GM19395 (cell line): ENCODE measurements around the gene RND2.
"Not testable (repeated sequence)": the region's sequence is repeated elsewhere in the genome, so short reads cannot be mapped to it uniquely, and the experiment has no call there.

Experiments
- ATAC-seq: cut with Tn5 transposase; IDR thresholded peaks from one replicate; pipeline ENCODE4 v1.9.1; 2021; ENCODE audit warnings: mild to moderate bottlenecking, moderate library complexity; ENCODE audit not compliant: unreplicated experiment

The RND2 gene

GRCh38 chr17:43024407-43025289, at the start of gene RND2:
TSS of gene RND2 (plus strand) at chr17:43025231. CDS start at chr17:43025348, 117 bp downstream.
- no peak for ATAC-seq

GRCh38 chr17:42975265-42975664, 49.8 kb upstream of the RND2 start:
- ATAC-seq: no peak

- ATAC-seq: not testable (repeated sequence)
Measured at GRCh38 chr17:42975701-42976100, 49.3 kb upstream of the RND2 start.

GRCh38 chr17:42979511-42980273, 45.3 kb upstream of the RND2 start, which contains the start of gene PTGES3L:
TSS of gene PTGES3L (minus strand) at chr17:42980080. CDS start at chr17:42980053, 27 bp downstream.
- peak; percentile 37 for ATAC-seq

GRCh38 chr17:42980274-42980765, 44.7 kb upstream of the RND2 start, which contains the start of gene RUNDC1:
TSS of gene RUNDC1 (plus strand) at chr17:42980565. CDS start at chr17:42980577, 12 bp downstream.
- peak; percentile 73 for ATAC-seq

GRCh38 chr17:42980766-42981397, 44.1 kb upstream of the RND2 start:
- ATAC-seq: peak; percentile 44

GRCh38 chr17:42982266-42982665, 42.8 kb upstream of the RND2 start:
- no peak for ATAC-seq

GRCh38 chr17:42985225-42985624, 39.8 kb upstream of the RND2 start:
- ATAC-seq: peak; percentile 52

- no peak for ATAC-seq
Measured at GRCh38 chr17:42989141-42989540, 35.9 kb upstream of the RND2 start.

GRCh38 chr17:42989726-42990652, 35.0 kb upstream of the RND2 start:
- ATAC-seq: no peak

GRCh38 chr17:42991471-42991870, 33.6 kb upstream of the RND2 start:
- ATAC-seq: no peak

GRCh38 chr17:42992872-42993271, 32.2 kb upstream of the RND2 start:
- ATAC-seq: no peak

- not testable (repeated sequence) for ATAC-seq
Measured at GRCh38 chr17:42993913-42994312, 31.1 kb upstream of the RND2 start.

GRCh38 chr17:42997390-42997983, 27.5 kb upstream of the RND2 start:
- no peak for ATAC-seq

- peak; percentile 94 for ATAC-seq
Measured at GRCh38 chr17:42997984-42998938, 26.8 kb upstream of the RND2 start, which contains the start of gene RPL27. TSS of gene RPL27 (plus strand) at chr17:42998419. CDS start at chr17:42998751, 332 bp downstream.

GRCh38 chr17:42999003-42999525, 26.0 kb upstream of the RND2 start:
- ATAC-seq: no peak

GRCh38 chr17:43000894-43001293, 24.1 kb upstream of the RND2 start:
- not testable (repeated sequence) for ATAC-seq
